K562 (cell line): ENCODE data around the gene C19orf12. TPM values are rescaled to one million over a fixed set of nuclear protein-coding genes. Genes with fewer than 3 reads are reported as not detected.

Experiments used
- JUND ChIP-seq, 2 experiments: IDR thresholded peaks; 2 replicates in 1 of 2; 3 replicates in 1 of 2; pipeline ENCODE4 v1.6.1; 2011; ENCODE audit warnings: borderline replicate concordance in 2 of 2, low read depth in 2 of 2, low read length in 2 of 2, improper control_type of control experiment in 1 of 2, missing biosample characterization in 1 of 2, missing genetic modification characterization in 1 of 2, missing genetic modification reagents in 1 of 2
- PCBP2 ChIP-seq: fragments of 200-400 bp; formaldehyde crosslinking; IDR thresholded peaks from 2 replicates; pipeline ENCODE4 v1.6.1; 2018; ENCODE audit warnings: low read length, low read depth, mild to moderate bottlenecking, moderate library complexity; ENCODE audit not compliant: poor library complexity, severe bottlenecking
- PHTF2 ChIP-seq: fragments of 250-450 bp; sonication (Bioruptor Pico); IDR thresholded peaks from 2 replicates; pipeline ENCODE4 v1.5.0; 2021; ENCODE audit warnings: mild to moderate bottlenecking
- RB1 ChIP-seq: fragments of 450-650 bp; IDR thresholded peaks from 2 replicates; pipeline ENCODE4 v1.6.1; 2017; ENCODE audit warnings: low read depth, mild to moderate bottlenecking
- RBM39 ChIP-seq: fragments of 200-400 bp; formaldehyde crosslinking; optimal IDR thresholded peaks from 2 replicates; pipeline ENCODE3; 2018; ENCODE audit warnings: low read depth, low read length
- SOX6 ChIP-seq: fragments of 450-650 bp; IDR thresholded peaks from 2 replicates; pipeline ENCODE4 v1.6.1; 2014; ENCODE audit warnings: mild to moderate bottlenecking
- SREBF2 ChIP-seq: sonication (generic); formaldehyde crosslinking; IDR thresholded peaks from 2 replicates; pipeline ENCODE4 v1.4.0; 2020; ENCODE audit warnings: mild to moderate bottlenecking, missing genetic modification reagents
- STAG1 ChIP-seq: sonication (generic); formaldehyde crosslinking; IDR thresholded peaks from 2 replicates; pipeline ENCODE4 v1.5.0; 2020; ENCODE audit warnings: missing genetic modification reagents, borderline replicate concordance
- TEAD2 ChIP-seq: fragments of 450-650 bp; IDR thresholded peaks from 2 replicates; pipeline ENCODE4 v1.6.1; 2016; ENCODE audit warnings: missing genetic modification characterization, control low read depth, missing compliant biosample characterization
- TRIM24 ChIP-seq, 2 experiments: fragments of 450-650 bp; IDR thresholded peaks; 2 replicates each; pipeline ENCODE4 v1.6.1; 2016
- ZNF134 ChIP-seq: fragments of 250-450 bp; sonication (Bioruptor Pico); conservative IDR thresholded peaks from 2 replicates; pipeline ENCODE4 v1.4.0; 2020
- ZNF436 ChIP-seq: fragments of 250-450, 450-650 bp; sonication (Bioruptor Pico); formaldehyde crosslinking; IDR thresholded peaks from 2 replicates; pipeline ENCODE4 v1.7.0; 2020; ENCODE audit warnings: mild to moderate bottlenecking
- ZNF699 ChIP-seq: fragments of 250-450 bp; sonication (Bioruptor Pico); IDR thresholded peaks from 2 replicates; pipeline ENCODE4 v1.8.0; 2021; ENCODE audit warnings: mild to moderate bottlenecking, moderate library complexity; ENCODE audit not compliant: insufficient replicate concordance
- polyA plus RNA-seq, 8 experiments: library from polyadenylated mRNA; depleted of rRNA in 4 of 8; stranded (reverse) in 5 of 8; unstranded in 3 of 8; fragments of >200 nt; fragmentation: Nextera tagmentation in 2 of 8; fragmentation: Illumina TruSeq in 1 of 8; extraction: Ambion mirVana in 2 of 8; extraction: Trizol in 1 of 8; gene quantifications; 2 replicates each; pipeline versions ENCODE4 v1.2.1 to v1.2.3, GENCODE V29; 2011 to 2014; ENCODE audit warnings: inconsistent platforms in 1 of 8, missing spikeins in 1 of 8
- total RNA-seq, 7 experiments: library from RNA; depleted of rRNA in 6 of 7; stranded (reverse); fragments of >200 nt in 6 of 7; fragmentation: Illumina TruSeq in 2 of 7; extraction: Trizol in 2 of 7; gene quantifications; 2 replicates each; pipeline versions ENCODE4 v1.2.1 to v1.2.3, GENCODE V29; 2011 to 2021; ENCODE audit warnings: low replicate concordance in 1 of 7
- TF ChIP-seq, protein P1 (sequence below): sonication (generic); formaldehyde crosslinking; IDR thresholded peaks from 2 replicates; pipeline ENCODE4 v1.9.0; 2022; ENCODE audit warnings: mild to moderate bottlenecking, missing genetic modification reagents
- TF ChIP-seq, protein P2 (sequence below): fragments of 250-450 bp; sonication (Bioruptor Pico); IDR thresholded peaks from 2 replicates; pipeline ENCODE4 v1.5.0; 2020; ENCODE audit warnings: mild to moderate bottlenecking, borderline replicate concordance
- TF ChIP-seq, protein P3 (sequence below): fragments of 450-650 bp; IDR thresholded peaks from 2 replicates; pipeline ENCODE4 v1.7.0; 2016; ENCODE audit warnings: borderline replicate concordance
- TF ChIP-seq, protein P4 (sequence below): fragments of 450-650 bp; IDR thresholded peaks from 2 replicates; pipeline ENCODE4 v1.6.1; 2016; ENCODE audit warnings: borderline replicate concordance
- TF ChIP-seq, protein P5 (sequence below): fragments of 250-450 bp; sonication (Bioruptor Pico); IDR thresholded peaks from 2 replicates; pipeline ENCODE4 v1.9.0; 2021; ENCODE audit warnings: mild to moderate bottlenecking

The C19orf12 gene
- total and polyA plus RNA-seq, 9 of the 15 experiments (the other 6 are each of a cell fraction or from before 2014, with no cell fraction given): 1.9 to 14.5 (median 10.2) TPM

DNA sequence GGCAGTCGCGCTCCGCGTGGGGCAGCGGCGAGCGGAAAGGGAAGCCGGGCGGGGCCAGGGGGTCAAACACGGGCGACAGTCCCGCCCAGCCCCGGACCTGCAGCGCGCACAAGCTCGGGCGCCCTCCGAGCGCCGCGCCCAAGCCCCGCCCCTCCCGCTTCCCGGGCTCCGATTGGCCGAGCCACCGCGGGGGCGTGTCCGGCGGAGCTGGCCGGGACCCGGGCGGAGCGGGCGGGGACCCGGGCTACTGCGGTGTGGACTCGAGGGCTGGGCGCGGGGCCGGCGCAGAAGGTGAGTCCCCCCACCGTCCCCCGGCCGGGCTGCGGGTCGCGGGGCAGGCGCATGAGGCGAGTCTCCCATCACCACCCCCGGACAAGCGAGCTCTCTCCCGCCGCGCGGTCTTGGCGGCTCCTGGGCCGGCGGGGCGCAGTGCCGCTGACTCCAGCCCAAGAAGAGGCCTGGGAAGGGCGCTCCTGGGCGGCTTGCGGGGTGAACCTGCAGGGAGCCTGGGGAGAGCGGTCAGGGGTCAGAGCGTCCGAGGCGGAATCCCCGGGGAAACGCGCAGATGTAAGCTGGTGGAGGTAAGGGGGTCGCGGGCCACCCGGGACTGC is 49.7 kb downstream of the C19orf12 start, which contains the start of gene PLEKHF1 (continued):
- TF ChIP-seq, protein P1, sequence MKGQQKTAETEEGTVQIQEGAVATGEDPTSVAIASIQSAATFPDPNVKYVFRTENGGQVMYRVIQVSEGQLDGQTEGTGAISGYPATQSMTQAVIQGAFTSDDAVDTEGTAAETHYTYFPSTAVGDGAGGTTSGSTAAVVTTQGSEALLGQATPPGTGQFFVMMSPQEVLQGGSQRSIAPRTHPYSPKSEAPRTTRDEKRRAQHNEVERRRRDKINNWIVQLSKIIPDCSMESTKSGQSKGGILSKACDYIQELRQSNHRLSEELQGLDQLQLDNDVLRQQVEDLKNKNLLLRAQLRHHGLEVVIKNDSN (CRISPR knock-in tag): no peak
- TF ChIP-seq ZNF436 (CRISPR knock-in tag) (no peak), SREBF2 (CRISPR knock-in tag) (no peak), ZNF134 (no peak), RB1 (peak; percentile 86), ZNF699 (CRISPR knock-in tag) (no peak), STAG1 (peak; percentile 9; the same call in 1 of the 2 replicates), SOX6 (no peak), TRIM24 (IDR thresholded peaks at IDR 0.05) (no peak), TEAD2 (no peak), PCBP2 (no peak), RBM39 (no peak), PHTF2 (CRISPR knock-in tag) (no peak), JUND (IDR thresholded peaks at IDR 0.05; ENCODE audit: borderline replicate concordance, low read depth, low read length) (0 out of 2 replicates have a peak, but pooled peaks have one; percentile 4), JUND (tag; IDR thresholded peaks at IDR 0.05; ENCODE audit: borderline replicate concordance, low read depth, low read length) (no peak)
- TF ChIP-seq, protein P2, sequence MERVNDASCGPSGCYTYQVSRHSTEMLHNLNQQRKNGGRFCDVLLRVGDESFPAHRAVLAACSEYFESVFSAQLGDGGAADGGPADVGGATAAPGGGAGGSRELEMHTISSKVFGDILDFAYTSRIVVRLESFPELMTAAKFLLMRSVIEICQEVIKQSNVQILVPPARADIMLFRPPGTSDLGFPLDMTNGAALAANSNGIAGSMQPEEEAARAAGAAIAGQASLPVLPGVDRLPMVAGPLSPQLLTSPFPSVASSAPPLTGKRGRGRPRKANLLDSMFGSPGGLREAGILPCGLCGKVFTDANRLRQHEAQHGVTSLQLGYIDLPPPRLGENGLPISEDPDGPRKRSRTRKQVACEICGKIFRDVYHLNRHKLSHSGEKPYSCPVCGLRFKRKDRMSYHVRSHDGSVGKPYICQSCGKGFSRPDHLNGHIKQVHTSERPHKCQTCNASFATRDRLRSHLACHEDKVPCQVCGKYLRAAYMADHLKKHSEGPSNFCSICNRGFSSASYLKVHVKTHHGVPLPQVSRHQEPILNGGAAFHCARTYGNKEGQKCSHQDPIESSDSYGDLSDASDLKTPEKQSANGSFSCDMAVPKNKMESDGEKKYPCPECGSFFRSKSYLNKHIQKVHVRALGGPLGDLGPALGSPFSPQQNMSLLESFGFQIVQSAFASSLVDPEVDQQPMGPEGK (CRISPR knock-in tag): no peak
- TF ChIP-seq, protein P3, sequence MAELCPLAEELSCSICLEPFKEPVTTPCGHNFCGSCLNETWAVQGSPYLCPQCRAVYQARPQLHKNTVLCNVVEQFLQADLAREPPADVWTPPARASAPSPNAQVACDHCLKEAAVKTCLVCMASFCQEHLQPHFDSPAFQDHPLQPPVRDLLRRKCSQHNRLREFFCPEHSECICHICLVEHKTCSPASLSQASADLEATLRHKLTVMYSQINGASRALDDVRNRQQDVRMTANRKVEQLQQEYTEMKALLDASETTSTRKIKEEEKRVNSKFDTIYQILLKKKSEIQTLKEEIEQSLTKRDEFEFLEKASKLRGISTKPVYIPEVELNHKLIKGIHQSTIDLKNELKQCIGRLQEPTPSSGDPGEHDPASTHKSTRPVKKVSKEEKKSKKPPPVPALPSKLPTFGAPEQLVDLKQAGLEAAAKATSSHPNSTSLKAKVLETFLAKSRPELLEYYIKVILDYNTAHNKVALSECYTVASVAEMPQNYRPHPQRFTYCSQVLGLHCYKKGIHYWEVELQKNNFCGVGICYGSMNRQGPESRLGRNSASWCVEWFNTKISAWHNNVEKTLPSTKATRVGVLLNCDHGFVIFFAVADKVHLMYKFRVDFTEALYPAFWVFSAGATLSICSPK: no peak
- TF ChIP-seq, protein P4, sequence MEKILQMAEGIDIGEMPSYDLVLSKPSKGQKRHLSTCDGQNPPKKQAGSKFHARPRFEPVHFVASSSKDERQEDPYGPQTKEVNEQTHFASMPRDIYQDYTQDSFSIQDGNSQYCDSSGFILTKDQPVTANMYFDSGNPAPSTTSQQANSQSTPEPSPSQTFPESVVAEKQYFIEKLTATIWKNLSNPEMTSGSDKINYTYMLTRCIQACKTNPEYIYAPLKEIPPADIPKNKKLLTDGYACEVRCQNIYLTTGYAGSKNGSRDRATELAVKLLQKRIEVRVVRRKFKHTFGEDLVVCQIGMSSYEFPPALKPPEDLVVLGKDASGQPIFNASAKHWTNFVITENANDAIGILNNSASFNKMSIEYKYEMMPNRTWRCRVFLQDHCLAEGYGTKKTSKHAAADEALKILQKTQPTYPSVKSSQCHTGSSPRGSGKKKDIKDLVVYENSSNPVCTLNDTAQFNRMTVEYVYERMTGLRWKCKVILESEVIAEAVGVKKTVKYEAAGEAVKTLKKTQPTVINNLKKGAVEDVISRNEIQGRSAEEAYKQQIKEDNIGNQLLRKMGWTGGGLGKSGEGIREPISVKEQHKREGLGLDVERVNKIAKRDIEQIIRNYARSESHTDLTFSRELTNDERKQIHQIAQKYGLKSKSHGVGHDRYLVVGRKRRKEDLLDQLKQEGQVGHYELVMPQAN: no peak
- TF ChIP-seq, protein P5, sequence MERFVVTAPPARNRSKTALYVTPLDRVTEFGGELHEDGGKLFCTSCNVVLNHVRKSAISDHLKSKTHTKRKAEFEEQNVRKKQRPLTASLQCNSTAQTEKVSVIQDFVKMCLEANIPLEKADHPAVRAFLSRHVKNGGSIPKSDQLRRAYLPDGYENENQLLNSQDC (CRISPR knock-in tag): no peak
